H1 (cell line): ENCODE results near the gene DSP. TPM values are rescaled to one million over a fixed set of nuclear protein-coding genes. Genes with fewer than 3 reads are reported as not detected.

Experiments
- CTCF ChIA-PET: fragments of 300-600 bp; sonication (Branson Sonifier 250); formaldehyde crosslinking; loops from one replicate; lab custom pipeline; 2021; ENCODE audit not compliant: partially characterized antibody; lab: Charles Lee
- POLR2A ChIA-PET: fragments of 300-600 bp; sonication (Branson Sonifier 250); formaldehyde crosslinking; loops from one replicate; lab custom pipeline; 2021; ENCODE audit warnings: inconsistent platforms; ENCODE audit not compliant: partially characterized antibody; lab: Charles Lee
- DNase-seq, 2 experiments: peaks; one replicate each; pipeline versions ENCODE4 v3.0.0 to v3.0.0-alpha.2; 2010 to 2022; ENCODE audit warnings: low spot score in 2 of 2, low read depth in 1 of 2, mixed read lengths in 1 of 2
- FAIRE-seq: peaks from 2 replicates; lab custom pipeline; 2011; peaks lifted over from hg19 to GRCh38; lab: Jason Lieb, UNC
- H2AFZ ChIP-seq: 2 replicates; pipeline ENCODE4 v1.8.1; 2012; ENCODE audit warnings: low read length, inconsistent platforms
- H2AK5ac ChIP-seq: 2 replicates; pipeline ENCODE4 v1.6.1; 2013; ENCODE audit warnings: low read depth, low read length
- H2BK120ac ChIP-seq: replicated peaks from 2 replicates; pipeline ENCODE3; 2013; ENCODE audit warnings: low read depth, low read length, inconsistent platforms
- H2BK12ac ChIP-seq: 2 replicates; pipeline ENCODE4 v1.6.1; 2013; ENCODE audit warnings: low read depth, low read length
- H2BK15ac ChIP-seq: 2 replicates; pipeline ENCODE4 v1.6.1; 2013; ENCODE audit warnings: low read length
- H2BK20ac ChIP-seq: 2 replicates; pipeline ENCODE4 v1.6.1; 2013; ENCODE audit warnings: low read length
- H2BK5ac ChIP-seq: 2 replicates; pipeline ENCODE4 v1.6.1; 2013; ENCODE audit warnings: low read depth, low read length
- H3K14ac ChIP-seq: 2 replicates; pipeline ENCODE4 v1.6.1; 2013; ENCODE audit warnings: inconsistent platforms; ENCODE audit not compliant: insufficient read length
- H3K18ac ChIP-seq: 2 replicates; pipeline ENCODE4 v1.6.1; 2013; ENCODE audit warnings: low read length; ENCODE audit errors: extremely low read depth
- H3K23ac ChIP-seq: 2 replicates; pipeline ENCODE4 v1.6.1; 2013; ENCODE audit warnings: inconsistent platforms; ENCODE audit not compliant: insufficient read length
- H3K23me2 ChIP-seq: 2 replicates; pipeline ENCODE4 v1.6.1; 2013; ENCODE audit warnings: low read depth, low read length
- H3K27ac ChIP-seq: 2 replicates; pipeline ENCODE4 v1.6.1; 2011; ENCODE audit warnings: low read depth, low read length, inconsistent platforms
- H3K27me3 ChIP-seq, 4 experiments: replicated peaks in 1 of 4; 1 replicate in 1 of 4; 2 replicates in 3 of 4; pipeline versions ENCODE4 v1.6.1 to v1.8.1; 2011 to 2013; ENCODE audit warnings: low read length in 3 of 4, mild to moderate bottlenecking in 3 of 4, inconsistent platforms in 2 of 4, mixed read lengths in 2 of 4, moderate library complexity in 1 of 4; ENCODE audit not compliant: control insufficient read depth in 3 of 4, insufficient read depth in 3 of 4; ENCODE audit errors: extremely low read depth in 1 of 4
- H3K36me3 ChIP-seq, 4 experiments: 2 replicates each; pipeline versions ENCODE4 v1.6.1 to v1.8.1; 2011 to 2013; ENCODE audit warnings: mild to moderate bottlenecking in 4 of 4, low read length in 3 of 4, moderate library complexity in 2 of 4, control low read depth in 1 of 4, inconsistent platforms in 1 of 4; ENCODE audit not compliant: insufficient read depth in 4 of 4, control insufficient read depth in 2 of 4
- H3K4ac ChIP-seq: replicated peaks from 2 replicates; pipeline ENCODE3; 2013; ENCODE audit warnings: low read length, low read depth, mixed read lengths, inconsistent platforms; ENCODE audit not compliant: insufficient read length
- H3K4me1 ChIP-seq, 4 experiments: replicated peaks in 1 of 4; 1 replicate in 1 of 4; 2 replicates in 3 of 4; pipeline versions ENCODE4 v1.6.1 to v1.8.1; 2011 to 2013; ENCODE audit warnings: low read length in 3 of 4, inconsistent platforms in 2 of 4, mixed read lengths in 1 of 4; ENCODE audit not compliant: insufficient read depth in 4 of 4, control insufficient read depth in 3 of 4
- H3K4me2 ChIP-seq, 2 experiments: 2 replicates each; pipeline versions ENCODE4 v1.6.1 to v1.8.1; 2011 to 2013; ENCODE audit warnings: low read depth in 2 of 2, low read length in 2 of 2, control low read depth in 1 of 2, inconsistent platforms in 1 of 2, mild to moderate bottlenecking in 1 of 2; ENCODE audit not compliant: insufficient read depth in 1 of 2
- H3K4me3 ChIP-seq, 4 experiments: fragments of 200-600, 300-600 bp in 1 of 4; sonication (generic), shearing (Covaris generic), sonication (Bioruptor Twin) in 1 of 4; 2 replicates each; pipeline versions ENCODE4 v1.5.1 to v1.8.1; 2011 to 2016; ENCODE audit warnings: low read length in 4 of 4, low read depth in 3 of 4, control low read depth in 2 of 4, inconsistent platforms in 2 of 4, mild to moderate bottlenecking in 2 of 4, mixed read lengths in 1 of 4, moderate library complexity in 1 of 4; ENCODE audit not compliant: insufficient read depth in 2 of 4; ENCODE audit errors: extremely low read depth in 1 of 4
- H3K56ac ChIP-seq: replicated peaks from 2 replicates; pipeline ENCODE3; 2013; ENCODE audit warnings: low read depth, mild to moderate bottlenecking, mixed read lengths, low read length, inconsistent platforms; ENCODE audit not compliant: insufficient read length
- H3K79me1 ChIP-seq: 2 replicates; pipeline ENCODE4 v1.6.1; 2013; ENCODE audit warnings: low read depth, low read length, control low read depth
- H3K79me2 ChIP-seq, 2 experiments: 2 replicates each; pipeline versions ENCODE4 v1.6.1 to v1.8.1; 2012 to 2013; ENCODE audit warnings: low read length in 2 of 2, mild to moderate bottlenecking in 2 of 2, inconsistent platforms in 1 of 2; ENCODE audit not compliant: insufficient read depth in 2 of 2, control insufficient read depth in 1 of 2
- H3K9ac ChIP-seq, 4 experiments: replicated peaks in 1 of 4; 1 replicate in 1 of 4; 2 replicates in 3 of 4; pipeline versions ENCODE4 v1.6.1 to v1.8.1; 2011 to 2013; ENCODE audit warnings: low read depth in 3 of 4, low read length in 3 of 4, control low read depth in 2 of 4, mild to moderate bottlenecking in 2 of 4, moderate library complexity in 2 of 4, inconsistent platforms in 1 of 4; ENCODE audit errors: extremely low read depth in 1 of 4
- H3K9me3 ChIP-seq, 2 experiments: 2 replicates each; pipeline versions ENCODE4 v1.6.1 to v1.8.1; 2012 to 2013; ENCODE audit warnings: mild to moderate bottlenecking in 2 of 2, moderate library complexity in 2 of 2, control low read depth in 1 of 2, inconsistent platforms in 1 of 2, low read depth in 1 of 2, low read length in 1 of 2, mixed read lengths in 1 of 2; ENCODE audit not compliant: insufficient read depth in 2 of 2
- H4K20me1 ChIP-seq, 2 experiments: replicated peaks in 1 of 2; 2 replicates each; pipeline versions ENCODE3 to v1.8.1; 2011 to 2013; ENCODE audit warnings: inconsistent platforms in 2 of 2, low read length in 2 of 2, mild to moderate bottlenecking in 1 of 2; ENCODE audit not compliant: insufficient read depth in 2 of 2, control insufficient read depth in 1 of 2
- H4K5ac ChIP-seq: 2 replicates; pipeline ENCODE4 v1.6.1; 2013; ENCODE audit warnings: low read length, low read depth, mixed read lengths, inconsistent platforms; ENCODE audit not compliant: insufficient read length
- H4K8ac ChIP-seq: 2 replicates; pipeline ENCODE4 v1.8.0; 2013; ENCODE audit warnings: mild to moderate bottlenecking, moderate library complexity, low read length, inconsistent platforms; ENCODE audit not compliant: insufficient read depth; ENCODE audit errors: extremely low read depth
- H4K91ac ChIP-seq: replicated peaks from 2 replicates; pipeline ENCODE3; 2013; ENCODE audit warnings: low read length, mixed read lengths, inconsistent platforms; ENCODE audit not compliant: insufficient read length
- BCL11A ChIP-seq, 2 experiments: IDR thresholded peaks; one replicate each; pipeline ENCODE4 v1.6.1; 2011; ENCODE audit warnings: low read depth in 2 of 2, low read length in 2 of 2, mild to moderate bottlenecking in 2 of 2
- BRCA1 ChIP-seq: IDR thresholded peaks from 2 replicates; pipeline ENCODE4 v1.6.1; 2012; ENCODE audit warnings: low read depth, low read length, improper control_type of control experiment
- CBX5 ChIP-seq: fragments of 300-800, 300-1000 bp; sonication (generic); IDR thresholded peaks from 2 replicates; pipeline ENCODE4 v1.7.1; 2016; ENCODE audit warnings: antibody characterized with exemption, low read length, low read depth
- CHD1 ChIP-seq: IDR thresholded peaks from 2 replicates; pipeline ENCODE4 v1.6.1; 2012; ENCODE audit warnings: low read depth, low read length, improper control_type of control experiment
- CREB1 ChIP-seq: IDR thresholded peaks from 2 replicates; pipeline ENCODE4 v1.6.1; 2012; ENCODE audit warnings: inconsistent platforms
- JUN ChIP-seq: IDR thresholded peaks from 2 replicates; pipeline ENCODE4 v1.6.1; 2011; ENCODE audit warnings: low read depth, mild to moderate bottlenecking, improper control_type of control experiment, low read length
- KDM1A ChIP-seq: fragments of 200-600, 300-600 bp; sonication (generic); IDR thresholded peaks from 2 replicates; pipeline ENCODE4 v1.7.1; 2016; ENCODE audit warnings: mild to moderate bottlenecking, low read length, borderline replicate concordance
- KDM4A ChIP-seq: IDR thresholded peaks from one replicate; pipeline ENCODE4 v1.7.1; 2012; ENCODE audit warnings: low read depth, mild to moderate bottlenecking, moderate library complexity, low read length, inconsistent platforms; ENCODE audit not compliant: severe bottlenecking
- NRF1 ChIP-seq: IDR thresholded peaks from 2 replicates; pipeline ENCODE4 v1.6.1; 2011; ENCODE audit warnings: mild to moderate bottlenecking, low read depth, low read length, improper control_type of control experiment
- RAD21 ChIP-seq, 2 experiments: IDR thresholded peaks in 1 of 2; conservative IDR thresholded peaks in 1 of 2; 2 replicates each; pipeline ENCODE4 v1.6.1; 2011; ENCODE audit warnings: low read depth in 2 of 2, low read length in 2 of 2, improper control_type of control experiment in 1 of 2, inconsistent platforms in 1 of 2, mild to moderate bottlenecking in 1 of 2, moderate library complexity in 1 of 2
- RXRA ChIP-seq: IDR thresholded peaks from 2 replicates; pipeline ENCODE4 v1.6.1; 2011; ENCODE audit warnings: low read depth, mild to moderate bottlenecking, low read length, moderate library complexity; ENCODE audit not compliant: insufficient read depth
- SP4 ChIP-seq: IDR thresholded peaks from 2 replicates; pipeline ENCODE4 v1.6.1; 2012; ENCODE audit warnings: low read length, inconsistent platforms
- TBP ChIP-seq: IDR thresholded peaks from 2 replicates; pipeline ENCODE4 v1.6.1; 2011; ENCODE audit warnings: low read depth, low read length, improper control_type of control experiment
- TEAD4 ChIP-seq: IDR thresholded peaks from 2 replicates; pipeline ENCODE4 v1.6.1; 2012; ENCODE audit warnings: low read depth, low read length, inconsistent platforms, mixed read lengths
- YY1 ChIP-seq: IDR thresholded peaks from 2 replicates; pipeline ENCODE4 v1.6.1; 2011; ENCODE audit warnings: low read depth, mild to moderate bottlenecking, low read length
- WGBS, 2 experiments: shearing (Covaris generic) in 1 of 2; methylation state at CpG; one replicate each; pipeline versions ENCODE4 v1.1.6 to v1.1.7; 2013 to 2015; ENCODE audit warnings: low lambda C conversion rate in 2 of 2, mixed read lengths in 2 of 2, inconsistent platforms in 1 of 2, low coverage in 1 of 2, missing lambda C conversion rate in 1 of 2; ENCODE audit not compliant: insufficient replicate concordance in 2 of 2, insufficient coverage in 1 of 2, insufficient read length in 1 of 2; ENCODE audit errors: extremely low coverage in 1 of 2, missing lambda C conversion rate in 1 of 2; 5-methylcytosine and 5-hydroxymethylcytosine counted together
- polyA plus RNA-seq, 7 experiments: library from polyadenylated mRNA; depleted of rRNA in 3 of 7; stranded (reverse) in 5 of 7; unstranded in 2 of 7; fragments of >200 nt in 5 of 7; fragments of 200-250 nt in 2 of 7; gene quantifications; 1 replicate in 5 of 7; 2 replicates in 1 of 7; 4 replicates in 1 of 7; pipeline versions ENCODE4 v1.2.1 to v1.2.3, GENCODE V29; 2011 to 2013; ENCODE audit warnings: missing spikeins in 2 of 7, mixed read lengths in 2 of 7
- total RNA-seq: library from RNA; stranded (reverse); fragmentation: NEBNext Ultra II Directional; extraction: Animal tissue kit (Norgen Biotek cat#: 25700); gene quantifications from 2 replicates; pipeline ENCODE4 v1.2.1, GENCODE V29; 2021

DSP gene
- total and polyA plus RNA-seq, 2 of the 8 experiments (the other 6 are each of a cell fraction or from before 2014, with no cell fraction given): 14.3 to 48.5 TPM

DNA sequence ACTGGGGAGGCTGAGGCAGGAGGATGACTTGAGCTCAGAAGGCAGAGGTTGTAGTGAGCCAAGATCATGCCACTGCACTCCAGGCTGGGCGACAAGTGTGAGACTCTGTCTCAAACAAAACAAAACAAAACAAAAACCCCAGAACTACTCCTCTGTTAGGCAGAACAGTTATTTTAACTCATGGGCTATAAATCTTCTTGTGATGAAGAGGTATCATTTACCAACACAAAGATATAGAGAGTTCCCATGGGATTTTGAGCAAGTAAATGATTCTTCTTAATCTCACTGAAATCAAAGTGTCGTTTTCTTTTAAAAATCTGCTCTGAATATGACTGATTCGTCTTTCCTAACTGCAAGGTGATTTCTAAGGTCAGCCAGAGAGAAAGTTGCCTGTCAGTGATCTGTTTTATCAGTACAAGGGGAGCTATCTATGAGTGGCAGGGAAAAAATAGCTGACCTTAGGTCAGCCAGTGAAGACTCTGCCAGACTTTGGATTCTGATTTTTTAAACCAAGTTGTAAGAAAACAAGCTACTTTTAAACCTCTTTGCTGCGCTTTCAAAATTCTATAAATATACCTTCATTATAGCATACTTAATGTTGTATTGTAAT, 3.8 kb upstream of the DSP start:
- Histone ChIP-seq H4K20me1 (no peaks in the 10 kb centered on the region), H4K5ac (no peak overlapping the region), H3K23ac (no peak overlapping the region), H3K4me3 (no peak overlapping the region), H3K14ac (no peak overlapping the region), H3K27ac (no peak overlapping the region), H2BK120ac (no peak overlapping the region), H2BK20ac (no peak overlapping the region), H2AFZ (no peak overlapping the region), H3K4me1 (peaks cover 0 to 5% (median 3%) of the 10 kb centered on the region in 4 experiments; a peak in 4 of 7 replicates), H3K79me2 (no peaks in the 10 kb centered on the region), H3K4me2 (no peak overlapping the region), H3K4ac (no peak overlapping the region), H2BK5ac (no peak overlapping the region), H3K56ac (no peak overlapping the region), H3K18ac (no peak overlapping the region), H2BK12ac (no peak overlapping the region), H3K79me1 (no peaks in the 10 kb centered on the region), H3K9me3 (no peaks in the 10 kb centered on the region; a peak in 1 of 4 replicates), H3K36me3 (no peaks in the 10 kb centered on the region), H2AK5ac (no peak overlapping the region), H4K8ac (no peak overlapping the region), H4K91ac (no peak overlapping the region), H3K27me3 (peaks cover 0 to 17% (median 11%) of the 10 kb centered on the region in 4 experiments; a peak in 6 of 7 replicates), H3K23me2 (peaks cover 4% of the 10 kb centered on the region; the same call in 1 of the 2 replicates), H3K9ac (no peak overlapping the region), H2BK15ac (no peak overlapping the region)
- DNase-seq (no peak), FAIRE-seq (no peak)
- ChIA-PET POLR2A (no interaction called here), CTCF (interaction anchor here (1.2 to 1.6 kb wide), 3 partner anchors 9 to 112 kb away, joined by 3 to 5 read pairs (median 4); no protein-coding TSS in a partner anchor)
- no peak for TF ChIP-seq YY1
- TF ChIP-seq CHD1: no peak
- TF ChIP-seq NRF1: no peak
- TF ChIP-seq RXRA: no peak
- TF ChIP-seq KDM1A: no peak
- TF ChIP-seq TEAD4: no peak
- no peak for TF ChIP-seq BRCA1
- TF ChIP-seq KDM4A: no peak
- no peak for TF ChIP-seq RAD21 (IDR thresholded peaks at IDR 0.05 in 1 of 2, conservative IDR thresholded peaks at IDR 0.05 in 1 of 2; ENCODE audit: low read depth in 2 of 2, low read length in 2 of 2)
- no peak for TF ChIP-seq CBX5
- no peak for TF ChIP-seq BCL11A (IDR thresholded peaks at IDR 0.05; ENCODE audit: low read depth in 2 of 2, low read length in 2 of 2)
- no peak for TF ChIP-seq CREB1
- TF ChIP-seq JUN: no peak
- TF ChIP-seq TBP: no peak
- TF ChIP-seq SP4: no peak
- WGBS, 2 experiments: 87% methylated on average over 4 of the region's 4 CpGs; no CpG with 5 or more reads in 1 of the 2 experiments
